ENCODE results near the gene CLDN9.

DNA sequence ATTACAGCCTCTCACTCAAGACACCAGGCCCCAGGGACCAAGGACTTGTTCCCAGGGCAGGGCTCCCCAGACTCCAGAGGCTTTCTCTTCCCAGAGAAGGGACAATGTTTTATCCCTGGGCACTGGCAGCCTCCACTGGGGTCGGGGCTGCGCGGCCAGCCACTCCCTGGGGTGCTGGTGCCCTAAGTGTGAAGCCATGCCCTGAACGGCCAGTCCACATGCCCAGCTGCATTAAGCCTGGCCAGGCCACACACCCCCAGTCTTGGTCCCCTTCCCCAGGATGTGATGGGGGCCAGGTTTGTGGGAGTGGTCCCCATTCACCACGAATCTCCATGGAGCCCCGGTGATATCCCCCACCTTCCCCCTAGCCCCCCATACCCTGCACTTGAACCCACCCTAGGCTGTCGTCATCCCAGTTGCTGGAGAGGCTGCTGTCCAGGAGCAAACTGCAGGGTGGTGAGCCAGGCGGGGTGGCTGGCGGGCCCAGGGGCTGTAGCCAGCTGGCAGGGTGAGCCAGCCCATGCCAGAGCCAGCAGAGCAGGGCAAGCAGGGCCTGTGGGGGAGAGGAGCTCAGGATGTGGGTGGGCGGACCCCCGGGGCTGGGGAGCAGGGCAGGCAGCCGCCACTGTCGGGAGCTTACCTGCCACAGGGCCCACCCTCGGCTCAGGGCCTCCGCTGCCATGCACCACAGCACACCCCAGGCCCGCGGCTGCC, 39.0 kb upstream of the CLDN9 start:
- TF ChIP-seq, protein P1, sequence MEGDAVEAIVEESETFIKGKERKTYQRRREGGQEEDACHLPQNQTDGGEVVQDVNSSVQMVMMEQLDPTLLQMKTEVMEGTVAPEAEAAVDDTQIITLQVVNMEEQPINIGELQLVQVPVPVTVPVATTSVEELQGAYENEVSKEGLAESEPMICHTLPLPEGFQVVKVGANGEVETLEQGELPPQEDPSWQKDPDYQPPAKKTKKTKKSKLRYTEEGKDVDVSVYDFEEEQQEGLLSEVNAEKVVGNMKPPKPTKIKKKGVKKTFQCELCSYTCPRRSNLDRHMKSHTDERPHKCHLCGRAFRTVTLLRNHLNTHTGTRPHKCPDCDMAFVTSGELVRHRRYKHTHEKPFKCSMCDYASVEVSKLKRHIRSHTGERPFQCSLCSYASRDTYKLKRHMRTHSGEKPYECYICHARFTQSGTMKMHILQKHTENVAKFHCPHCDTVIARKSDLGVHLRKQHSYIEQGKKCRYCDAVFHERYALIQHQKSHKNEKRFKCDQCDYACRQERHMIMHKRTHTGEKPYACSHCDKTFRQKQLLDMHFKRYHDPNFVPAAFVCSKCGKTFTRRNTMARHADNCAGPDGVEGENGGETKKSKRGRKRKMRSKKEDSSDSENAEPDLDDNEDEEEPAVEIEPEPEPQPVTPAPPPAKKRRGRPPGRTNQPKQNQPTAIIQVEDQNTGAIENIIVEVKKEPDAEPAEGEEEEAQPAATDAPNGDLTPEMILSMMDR (IDR thresholded peaks at IDR 0.05 in 8 of 11, conservative IDR thresholded peaks at IDR 0.05 in 3 of 11): no peak
- no peak for TF ChIP-seq POLR2A (IDR thresholded peaks at IDR 0.05)
- TF ChIP-seq POLR2AphosphoS5 (IDR thresholded peaks at IDR 0.05): no peak

Data from spleen (tissue), 7 donors.